Transverse colon (tissue), 4 donors: ENCODE results near the gene FBXL17. TPM values are rescaled to one million over a fixed set of nuclear protein-coding genes. Genes with fewer than 3 reads are reported as not detected.

Experiments used
- DNase-seq: peaks from one replicate; pipeline ENCODE4 v3.0.0-alpha.2; 2019
- H3K27ac ChIP-seq, 4 donors: fragments of 200-600 bp; sonication (generic); 2 replicates each; pipeline ENCODE4 v1.5.1; 2016 to 2018; ENCODE audit warnings: inconsistent platforms in 4 of 4
- H3K27me3 ChIP-seq: fragments of 200-600 bp; sonication (generic); 2 replicates; pipeline ENCODE4 v1.5.1; 2017; ENCODE audit warnings: inconsistent platforms
- H3K36me3 ChIP-seq, 4 donors: fragments of 200-600 bp; sonication (generic); 2 replicates each; pipeline ENCODE4 v1.5.1; 2017 to 2019; ENCODE audit warnings: inconsistent platforms in 4 of 4
- H3K4me1 ChIP-seq, 4 donors: fragments of 200-600 bp; sonication (generic); 2 replicates each; pipeline ENCODE4 v1.5.1; 2017 to 2020; ENCODE audit warnings: inconsistent platforms in 4 of 4
- H3K4me3 ChIP-seq, 4 donors: fragments of 200-600 bp; sonication (generic); 1 replicate in 1 of 4; 2 replicates in 3 of 4; pipeline versions ENCODE4 v1.5.1 to v1.6.1; 2017 to 2019; ENCODE audit warnings: inconsistent platforms in 4 of 4
- H3K9me3 ChIP-seq, 2 donors: fragments of 200-600 bp; sonication (generic); 2 replicates each; pipeline ENCODE4 v1.5.1; 2017 to 2019; ENCODE audit warnings: inconsistent platforms in 2 of 2
- CTCF ChIP-seq, 5 experiments: fragments of 200-600 bp in 3 of 5; fragments of 450-650 bp in 2 of 5; sonication (generic) in 3 of 5; IDR thresholded peaks; 1 replicate in 2 of 5; 2 replicates in 3 of 5; pipeline ENCODE4 v1.5.1; 2016 to 2017; ENCODE audit warnings: antibody characterized with exemption in 5 of 5, inconsistent platforms in 3 of 5, mild to moderate bottlenecking in 2 of 5, moderate library complexity in 1 of 5
- EP300 ChIP-seq: sonication (generic); formaldehyde crosslinking; IDR thresholded peaks from one replicate; pipeline ENCODE4 v1.6.1; 2017; ENCODE audit warnings: antibody characterized with exemption, low read depth
- POLR2A ChIP-seq: fragments of 450-650 bp; IDR thresholded peaks from one replicate; pipeline ENCODE4 v1.6.1; 2016; ENCODE audit warnings: antibody characterized with exemption, mild to moderate bottlenecking, moderate library complexity
- POLR2AphosphoS5 ChIP-seq, 3 donors: sonication (generic); formaldehyde crosslinking; IDR thresholded peaks; one replicate each; pipeline ENCODE4 v1.6.1; 2016; ENCODE audit warnings: antibody characterized with exemption in 3 of 3
- WGBS, 2 donors: methylation state at CpG; one replicate each; pipeline ENCODE4 v1.1.5; 2018; ENCODE audit warnings: low coverage in 1 of 2; 5-methylcytosine and 5-hydroxymethylcytosine counted together
- in situ Hi-C, 4 donors: fragments of 200-750 bp; cut with MboI; loops; one replicate each; pipeline versions ENCODE4 v1.15.0 to v1.15.1; 2017; ENCODE audit warnings: low sequenced_read_pairs in 3 of 4, low pct_ligation_motif_present in 1 of 4, low pct_unique_long_range_greater_than_20kb in 1 of 4
- intact Hi-C: fragments of 100-400 bp; cut with DNase I; formaldehyde crosslinking; loops from one replicate; pipeline ENCODE4 v1.15.1; 2023; ENCODE audit warnings: low total_unique reads
- total RNA-seq, 4 donors: library from RNA; depleted of rRNA; stranded (reverse); fragments of >200 nt; gene quantifications; one replicate each; pipeline ENCODE4 v1.1.0, GENCODE V29; 2016

FBXL17 gene
- total RNA-seq, 4 donors from 2014 or later, result 17.7 to 99.5 (median 24.6) TPM

- in situ Hi-C loops (no loop called here), intact Hi-C loops (no loop called here)
- no peaks in the 10 kb centered on the region for H3K36me3 ChIP-seq
- no peak overlapping the region for H3K4me3 ChIP-seq
- peaks cover 0 to 10% (median 3%) of the 10 kb centered on the region in 4 donors for H3K4me1 ChIP-seq
- DNase-seq, result no peak
- H3K27me3 ChIP-seq, result no peaks in the 10 kb centered on the region
- no peaks in the 10 kb centered on the region for H3K9me3 ChIP-seq
- WGBS, 2 donors, result 89 to 100% methylated on average over 2 of the region's 2 CpGs
- H3K27ac ChIP-seq, result peak overlapping the region in 2 of 4 donors; percentile 20 to 38
- TF ChIP-seq CTCF (IDR thresholded peaks at IDR 0.05) (no peak), POLR2AphosphoS5 (IDR thresholded peaks at IDR 0.05) (no peak), EP300 (no peak), POLR2A (no peak)
Observed at GRCh38 chr5:108361771-108362170, 20.1 kb downstream of the FBXL17 start.

- intact Hi-C loops, result no loop called here
- Histone ChIP-seq H3K27ac (peak overlapping the region in 2 of 4 donors; percentile 20 to 38), H3K4me3 (no peak overlapping the region), H3K36me3 (no peaks in the 10 kb centered on the region), H3K9me3 (no peaks in the 10 kb centered on the region), H3K27me3 (no peaks in the 10 kb centered on the region), H3K4me1 (peaks cover 0 to 10% (median 3%) of the 10 kb centered on the region in 4 donors)
- 63 to 65% methylated on average over 3 of the region's 3 CpGs for WGBS, 2 donors
- no peak for TF ChIP-seq EP300
- no peak for TF ChIP-seq CTCF (IDR thresholded peaks at IDR 0.05)
- no peak for TF ChIP-seq POLR2A
- no peak for TF ChIP-seq POLR2AphosphoS5 (IDR thresholded peaks at IDR 0.05)
- DNase-seq, result no peak
- in situ Hi-C loops, result no loop called here
Observed at GRCh38 chr5:108361239-108361638, 20.7 kb downstream of the FBXL17 start.

GRCh38 chr5:108360280-108360679 lies 21.6 kb downstream of the FBXL17 start:
- H3K4me1 ChIP-seq, result peaks cover 0 to 10% (median 3%) of the 10 kb centered on the region in 4 donors
- H3K9me3 ChIP-seq, result no peaks in the 10 kb centered on the region
- H3K27ac ChIP-seq, result no peak overlapping the region
- H3K27me3 ChIP-seq, result no peaks in the 10 kb centered on the region
- DNase-seq, result no peak
- WGBS, 2 donors, result 92 to 100% methylated on average over 4 of the region's 4 CpGs
- TF ChIP-seq POLR2A (no peak), EP300 (no peak), POLR2AphosphoS5 (IDR thresholded peaks at IDR 0.05) (no peak), CTCF (IDR thresholded peaks at IDR 0.05) (no peak)
- in situ Hi-C loops, result no loop called here
- intact Hi-C loops, result no loop called here
- no peaks in the 10 kb centered on the region for H3K36me3 ChIP-seq
- no peak overlapping the region for H3K4me3 ChIP-seq

GRCh38 chr5:108356286-108356685 lies 25.6 kb downstream of the FBXL17 start:
- Histone ChIP-seq H3K27me3 (no peaks in the 10 kb centered on the region), H3K36me3 (no peaks in the 10 kb centered on the region), H3K9me3 (no peaks in the 10 kb centered on the region), H3K4me1 (peaks cover 0 to 4% (median 0%) of the 10 kb centered on the region in 4 donors), H3K4me3 (no peak overlapping the region), H3K27ac (no peak overlapping the region)
- WGBS, 2 donors, result 69 to 81% methylated on average over 1 of the region's 1 CpG
- in situ Hi-C loops, result no loop called here
- TF ChIP-seq POLR2AphosphoS5 (IDR thresholded peaks at IDR 0.05) (no peak), EP300 (no peak), CTCF (IDR thresholded peaks at IDR 0.05) (no peak), POLR2A (no peak)
- intact Hi-C loops, result no loop called here
- DNase-seq, result no peak
